Uterus (tissue), 4 donors: ENCODE measurements around the gene RIMS4. TPM values are rescaled to one million over a fixed set of nuclear protein-coding genes. Genes with fewer than 3 reads are reported as not detected.

Experiments used
- DNase-seq, 2 donors: peaks; one replicate each; pipeline ENCODE4 v3.0.0-alpha.2; 2019 to 2020
- H3K27ac ChIP-seq, 2 donors: fragments of 200-600 bp; sonication (generic); 1 replicate in 1 of 2; 2 replicates in 1 of 2; pipeline ENCODE4 v1.5.1; 2016 to 2018
- H3K27me3 ChIP-seq, 2 donors: fragments of 200-600 bp; sonication (generic); one replicate each; pipeline ENCODE4 v1.5.1; 2018 to 2019; ENCODE audit warnings: control low read depth in 1 of 2
- H3K36me3 ChIP-seq, 2 donors: fragments of 200-600 bp; sonication (generic); one replicate each; pipeline ENCODE4 v1.5.1; 2019; ENCODE audit warnings: control low read depth in 1 of 2
- H3K4me1 ChIP-seq, 2 donors: fragments of 200-600 bp; sonication (generic); one replicate each; pipeline ENCODE4 v1.5.1; 2018 to 2019; ENCODE audit warnings: control low read depth in 1 of 2
- H3K4me3 ChIP-seq, 2 donors: fragments of 200-600 bp; sonication (generic); 1 replicate in 1 of 2; 2 replicates in 1 of 2; pipeline ENCODE4 v1.5.1; 2018 to 2019; ENCODE audit warnings: mild to moderate bottlenecking in 1 of 2
- H3K9me3 ChIP-seq, 2 donors: fragments of 200-600 bp; sonication (generic); one replicate each; pipeline ENCODE4 v1.5.1; 2019; ENCODE audit warnings: control low read depth in 1 of 2
- POLR2A ChIP-seq, 2 donors: fragments of 450-650 bp; IDR thresholded peaks; one replicate each; pipeline ENCODE4 v1.6.1; 2016; ENCODE audit warnings: antibody characterized with exemption in 2 of 2, mild to moderate bottlenecking in 1 of 2, moderate library complexity in 1 of 2
- intact Hi-C: fragments of 100-400 bp; cut with DNase I; formaldehyde crosslinking; loops from one replicate; pipeline ENCODE4 v1.15.1; 2023; ENCODE audit warnings: low total_unique reads
- total RNA-seq, 4 donors: library from RNA; depleted of rRNA in 3 of 4; stranded (reverse); fragments of >200 nt in 3 of 4; gene quantifications; one replicate each; pipeline versions ENCODE4 v1.1.0 to v1.2.4, GENCODE V29; 2014 to 2023
- TF ChIP-seq, protein P1 (sequence below), 4 experiments: fragments of 200-600 bp in 2 of 4; fragments of 450-650 bp in 2 of 4; sonication (generic) in 2 of 4; IDR thresholded peaks; one replicate each; pipeline ENCODE4 v1.5.1; 2016 to 2019; ENCODE audit warnings: antibody characterized with exemption in 4 of 4, mild to moderate bottlenecking in 2 of 4, moderate library complexity in 1 of 4
- donor health status: DM: yes; HTN: yes; CAD: no.

The RIMS4 gene
- total RNA-seq, 4 donors from 2014 or later, result 0.26 to 5.3 (median 0.61) TPM

DNA sequence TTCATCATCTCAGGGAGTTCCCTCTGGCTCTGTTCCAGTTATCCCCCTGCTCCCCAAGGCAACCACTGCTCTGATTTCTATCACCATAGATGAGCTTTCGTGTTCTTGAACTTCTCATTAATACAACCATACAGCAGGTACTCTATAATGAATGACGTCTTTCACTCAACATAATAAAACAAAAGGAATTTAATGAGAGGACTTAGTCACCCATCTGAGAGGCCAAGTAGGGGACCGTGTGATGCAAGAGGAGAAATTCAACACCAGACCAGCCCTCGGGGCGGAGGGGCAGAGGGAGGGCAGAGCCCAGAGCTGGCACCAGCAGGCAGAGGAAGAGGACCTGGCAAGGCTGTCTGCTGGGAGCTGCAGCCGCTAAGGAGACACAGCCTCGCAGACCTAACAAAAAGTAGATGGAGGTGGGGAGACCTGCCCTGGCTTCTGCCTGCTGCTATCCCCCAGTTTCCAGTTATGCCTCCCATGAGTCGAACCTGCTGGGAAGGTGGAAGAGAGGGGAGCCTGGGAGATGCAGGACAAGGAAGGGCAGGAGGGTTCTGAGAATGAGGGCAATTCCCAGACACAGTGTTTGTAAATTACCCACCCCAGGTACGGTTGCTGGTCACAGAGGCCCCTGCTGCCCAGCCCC is 81.4 kb downstream of the RIMS4 start:
- H3K4me3 ChIP-seq, result no peak overlapping the region
- no peak for DNase-seq
- H3K4me1 ChIP-seq, result no peaks in the 10 kb centered on the region
- intact Hi-C loops, result no loop called here
- no peaks in the 10 kb centered on the region for H3K27me3 ChIP-seq
- no peaks in the 10 kb centered on the region for H3K9me3 ChIP-seq
- TF ChIP-seq, protein P1, sequence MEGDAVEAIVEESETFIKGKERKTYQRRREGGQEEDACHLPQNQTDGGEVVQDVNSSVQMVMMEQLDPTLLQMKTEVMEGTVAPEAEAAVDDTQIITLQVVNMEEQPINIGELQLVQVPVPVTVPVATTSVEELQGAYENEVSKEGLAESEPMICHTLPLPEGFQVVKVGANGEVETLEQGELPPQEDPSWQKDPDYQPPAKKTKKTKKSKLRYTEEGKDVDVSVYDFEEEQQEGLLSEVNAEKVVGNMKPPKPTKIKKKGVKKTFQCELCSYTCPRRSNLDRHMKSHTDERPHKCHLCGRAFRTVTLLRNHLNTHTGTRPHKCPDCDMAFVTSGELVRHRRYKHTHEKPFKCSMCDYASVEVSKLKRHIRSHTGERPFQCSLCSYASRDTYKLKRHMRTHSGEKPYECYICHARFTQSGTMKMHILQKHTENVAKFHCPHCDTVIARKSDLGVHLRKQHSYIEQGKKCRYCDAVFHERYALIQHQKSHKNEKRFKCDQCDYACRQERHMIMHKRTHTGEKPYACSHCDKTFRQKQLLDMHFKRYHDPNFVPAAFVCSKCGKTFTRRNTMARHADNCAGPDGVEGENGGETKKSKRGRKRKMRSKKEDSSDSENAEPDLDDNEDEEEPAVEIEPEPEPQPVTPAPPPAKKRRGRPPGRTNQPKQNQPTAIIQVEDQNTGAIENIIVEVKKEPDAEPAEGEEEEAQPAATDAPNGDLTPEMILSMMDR (IDR thresholded peaks at IDR 0.05), result no peak
- TF ChIP-seq POLR2A (IDR thresholded peaks at IDR 0.05), result no peak
- H3K36me3 ChIP-seq, result no peaks in the 10 kb centered on the region
- no peak overlapping the region for H3K27ac ChIP-seq

- Histone ChIP-seq H3K4me1 (no peaks in the 10 kb centered on the region), H3K9me3 (no peaks in the 10 kb centered on the region), H3K27me3 (no peaks in the 10 kb centered on the region), H3K36me3 (no peaks in the 10 kb centered on the region), H3K27ac (no peak overlapping the region), H3K4me3 (no peak overlapping the region)
- no peak for TF ChIP-seq POLR2A (IDR thresholded peaks at IDR 0.05)
- TF ChIP-seq, protein P1 (IDR thresholded peaks at IDR 0.05), result no peak
- intact Hi-C loops, result no loop called here
- DNase-seq, result no peak
These were observed 82.7 kb downstream of the RIMS4 start for GRCh38 chr20:44727651-44728050.

DNA sequence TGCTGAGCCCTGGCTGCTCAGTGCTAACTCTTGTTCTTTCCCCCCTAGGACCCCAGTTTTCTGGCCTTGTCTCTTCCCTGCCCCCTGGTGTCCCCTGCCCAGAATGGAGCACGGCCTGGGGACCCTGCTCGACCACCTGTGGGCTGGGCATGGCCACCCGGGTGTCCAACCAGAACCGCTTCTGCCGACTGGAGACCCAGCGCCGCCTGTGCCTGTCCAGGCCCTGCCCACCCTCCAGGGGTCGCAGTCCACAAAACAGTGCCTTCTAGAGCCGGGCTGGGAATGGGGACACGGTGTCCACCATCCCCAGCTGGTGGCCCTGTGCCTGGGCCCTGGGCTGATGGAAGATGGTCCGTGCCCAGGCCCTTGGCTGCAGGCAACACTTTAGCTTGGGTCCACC is 83.3 kb downstream of the RIMS4 start:
- Histone ChIP-seq H3K27me3 (no peaks in the 10 kb centered on the region), H3K27ac (no peak overlapping the region), H3K4me1 (no peaks in the 10 kb centered on the region), H3K36me3 (no peaks in the 10 kb centered on the region), H3K4me3 (no peak overlapping the region), H3K9me3 (no peaks in the 10 kb centered on the region)
- TF ChIP-seq, protein P1 (IDR thresholded peaks at IDR 0.05), result no peak
- TF ChIP-seq POLR2A (IDR thresholded peaks at IDR 0.05), result no peak
- no peak for DNase-seq
- intact Hi-C loops, result no loop called here

DNA sequence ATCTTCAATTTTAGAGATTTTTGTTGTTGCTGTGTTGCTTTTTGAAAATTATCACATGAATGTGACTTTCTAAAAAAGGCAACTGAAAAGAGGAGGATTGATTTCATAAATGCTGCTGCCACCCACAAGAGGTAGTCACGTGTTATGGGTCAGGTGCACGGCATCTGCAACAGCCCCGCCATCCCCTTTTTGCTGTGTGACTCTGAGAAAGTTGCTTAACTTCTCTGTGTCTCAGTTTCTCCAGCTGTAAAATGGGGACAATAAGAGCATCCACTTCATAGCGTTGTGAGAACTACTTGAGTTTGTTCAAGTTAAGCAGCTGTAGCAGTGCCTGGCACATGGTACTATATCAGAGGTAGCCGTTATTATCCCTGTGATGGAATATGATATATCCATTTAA is 84.5 kb downstream of the RIMS4 start:
- H3K9me3 ChIP-seq, result no peaks in the 10 kb centered on the region
- TF ChIP-seq, protein P1 (IDR thresholded peaks at IDR 0.05), result no peak
- no peak for TF ChIP-seq POLR2A (IDR thresholded peaks at IDR 0.05)
- no peaks in the 10 kb centered on the region for H3K27me3 ChIP-seq
- H3K4me3 ChIP-seq, result no peak overlapping the region
- H3K36me3 ChIP-seq, result no peaks in the 10 kb centered on the region
- H3K27ac ChIP-seq, result no peak overlapping the region
- peaks cover 0 to under 1% of the 10 kb centered on the region in 2 donors for H3K4me1 ChIP-seq
- no peak for DNase-seq
- intact Hi-C loops, result no loop called here

- no peak for DNase-seq
These were observed 85.8 kb downstream of the RIMS4 start for GRCh38 chr20:44724423-44725091.

More at GRCh38 chr20:44724423-44725091, 85.8 kb downstream of the RIMS4 start:
- Histone ChIP-seq H3K4me1 (peaks cover 0 to 4% of the 10 kb centered on the region in 2 donors), H3K4me3 (no peak overlapping the region), H3K27me3 (no peaks in the 10 kb centered on the region), H3K9me3 (no peaks in the 10 kb centered on the region), H3K27ac (no peak overlapping the region), H3K36me3 (no peaks in the 10 kb centered on the region)
- intact Hi-C loops, result no loop called here
- TF ChIP-seq, protein P1 (IDR thresholded peaks at IDR 0.05), result no peak
- no peak for TF ChIP-seq POLR2A (IDR thresholded peaks at IDR 0.05)
